RWPE1 (cell line): ENCODE measurements around the gene BAIAP3.
"Not testable (repeated sequence)": the region's sequence is repeated elsewhere in the genome, so short reads cannot be mapped to it uniquely, and the experiment has no call there.

Experiments used
- CTCF ChIA-PET: fragments of 350-600 bp; sonication (Branson Sonifier 250); formaldehyde crosslinking; extraction: SDS; loops from one replicate; lab custom pipeline; 2021; lab: Yijun Ruan, JAX
- POLR2A ChIA-PET: fragments of 400-600 bp; formaldehyde crosslinking; extraction: SDS; loops from one replicate; lab custom pipeline; 2020; ENCODE audit warnings: antibody characterized with exemption; ENCODE audit not compliant: low non-redundant PET; lab: Yijun Ruan, JAX
- DNase-seq: peaks from one replicate; pipeline ENCODE4 v3.0.0; 2012; ENCODE audit warnings: low spot score
- H3K27ac ChIP-seq: fragments of 450-650 bp; 2 replicates; pipeline ENCODE4 v1.5.1; 2017
- CTCF ChIP-seq: fragments of 450-650 bp; conservative IDR thresholded peaks from 2 replicates; pipeline ENCODE4 v1.5.1; 2017; ENCODE audit warnings: low read depth, mild to moderate bottlenecking

The BAIAP3 gene

GRCh38 chr16:1293921-1294656 lies 39.4 kb upstream of the BAIAP3 start:
- TF ChIP-seq CTCF = no peak
- ChIA-PET CTCF (no interaction called here), POLR2A (interaction anchor here (0.6 kb wide), 1 partner anchor 118 kb away, joined by 5 read pairs; no protein-coding TSS in a partner anchor)
- DNase-seq = no peak
- H3K27ac ChIP-seq = no peak overlapping the region

GRCh38 chr16:1295465-1295864 lies 38.0 kb upstream of the BAIAP3 start:
- ChIA-PET POLR2A (interaction anchor here (0.6 to 0.7 kb wide), 2 partner anchors 21 to 35 kb away, joined by 3 to 5 read pairs; no protein-coding TSS in a partner anchor), CTCF (interaction anchor here (1.2 kb wide), 1 partner anchor 13 kb away, joined by 3 read pairs; no protein-coding TSS in a partner anchor)
- H3K27ac ChIP-seq = no peak overlapping the region
- no peak for TF ChIP-seq CTCF
- no peak for DNase-seq

GRCh38 chr16:1296688-1297017 lies 36.8 kb upstream of the BAIAP3 start:
- DNase-seq, POLR2A ChIA-PET, H3K27ac ChIP-seq: not testable (repeated sequence)
- CTCF ChIA-PET = interaction anchor here (0.8 kb wide), 1 partner anchor 34 kb away, joined by 3 read pairs; no protein-coding TSS in a partner anchor

GRCh38 chr16:1297018-1297696 lies 36.3 kb upstream of the BAIAP3 start:
- ChIA-PET POLR2A (interaction anchor here (0.6 kb wide), 1 partner anchor 489 kb away, joined by 4 read pairs; no protein-coding TSS in a partner anchor), CTCF (interaction anchor here (0.8 kb wide), 1 partner anchor 34 kb away, joined by 3 read pairs; no protein-coding TSS in a partner anchor)
- peak overlapping the region; percentile 22; the same call in 1 of the 2 replicates for H3K27ac ChIP-seq
- TF ChIP-seq CTCF = no peak
- peak; percentile 51 for DNase-seq

- CTCF ChIA-PET = no interaction called here
- H3K27ac ChIP-seq = no peak overlapping the region
- TF ChIP-seq CTCF = no peak
- DNase-seq = no peak
- POLR2A ChIA-PET = no interaction called here
These were observed 35.0 kb upstream of the BAIAP3 start for GRCh38 chr16:1298406-1298805.

- TF ChIP-seq CTCF = no peak
- H3K27ac ChIP-seq = no peak overlapping the region
- DNase-seq = no peak
- ChIA-PET POLR2A (no interaction called here), CTCF (no interaction called here)
These were observed 34.2 kb upstream of the BAIAP3 start for GRCh38 chr16:1299012-1299867.
